MM.1S (cell line): ENCODE results near the gene SERPINF2.
A peak's percentile ranks its signal among the peaks of the same experiment; 100 is the strongest.

Source experiments
- DNase-seq: peaks from one replicate; pipeline ENCODE4 v3.0.0-alpha.2; 2015
- H2AFZ ChIP-seq: fragments of 300-600 bp; sonication (generic); 2 replicates; pipeline ENCODE4 v1.6.0; 2016; ENCODE audit warnings: antibody characterized with exemption, low read length
- H3F3A ChIP-seq: fragments of 300-600 bp; sonication (generic); 2 replicates; pipeline ENCODE4 v1.6.1; 2016; ENCODE audit warnings: mild to moderate bottlenecking, antibody characterized with exemption, low read length, moderate library complexity, mixed read lengths; ENCODE audit not compliant: insufficient read depth
- H3K27ac ChIP-seq: fragments of 300-600 bp; sonication (generic); 2 replicates; pipeline ENCODE4 v1.5.1; 2016; ENCODE audit warnings: mild to moderate bottlenecking, low read length
- H3K27me3 ChIP-seq: fragments of 300-600 bp; sonication (generic); replicated peaks from 2 replicates; pipeline ENCODE4 v1.6.0; 2016; ENCODE audit warnings: low read length; ENCODE audit not compliant: insufficient read depth
- H3K36me3 ChIP-seq: fragments of 300-600 bp; sonication (generic); replicated peaks from 2 replicates; pipeline ENCODE4 v1.6.1; 2016; ENCODE audit warnings: mild to moderate bottlenecking, low read length, mixed read lengths; ENCODE audit not compliant: insufficient read depth
- H3K4me1 ChIP-seq: fragments of 300-600 bp; sonication (generic); 2 replicates; pipeline ENCODE4 v1.6.1; 2016; ENCODE audit warnings: low read length, mixed read lengths
- H3K4me2 ChIP-seq: fragments of 300-600 bp; sonication (generic); 2 replicates; pipeline ENCODE4 v1.6.0; 2016; ENCODE audit warnings: low read depth, low read length
- H3K4me3 ChIP-seq: fragments of 300-600 bp; sonication (generic); 2 replicates; pipeline ENCODE4 v1.5.1; 2016; ENCODE audit warnings: low read length, mixed read lengths
- H3K79me2 ChIP-seq: fragments of 300-600 bp; sonication (generic); 2 replicates; pipeline ENCODE4 v1.6.1; 2016; ENCODE audit warnings: mixed run types, low read length, mixed read lengths
- H3K9ac ChIP-seq: fragments of 300-600 bp; sonication (generic); 2 replicates; pipeline ENCODE4 v1.6.1; 2016; ENCODE audit warnings: low read length, mixed read lengths
- H3K9me2 ChIP-seq: fragments of 300-600 bp; sonication (generic); replicated peaks from 2 replicates; pipeline ENCODE4 v1.6.1; 2016; ENCODE audit warnings: mild to moderate bottlenecking, low read length, mixed read lengths; ENCODE audit not compliant: insufficient read depth
- H3K9me3 ChIP-seq: fragments of 300-600 bp; sonication (generic); replicated peaks from 2 replicates; pipeline ENCODE4 v1.6.1; 2016; ENCODE audit warnings: mild to moderate bottlenecking, low read length, mixed read lengths; ENCODE audit not compliant: insufficient read depth
- H4K20me1 ChIP-seq: fragments of 300-600 bp; sonication (generic); 2 replicates; pipeline ENCODE4 v1.6.1; 2016; ENCODE audit warnings: mild to moderate bottlenecking, low read length, moderate library complexity, mixed read lengths; ENCODE audit not compliant: insufficient read depth
- CTCF ChIP-seq: fragments of 300-600 bp; sonication (generic); IDR thresholded peaks from 2 replicates; pipeline ENCODE4 v1.5.1; 2016; ENCODE audit warnings: antibody characterized with exemption, low read length, mixed read lengths
- EZH2 ChIP-seq: fragments of 300-600 bp; sonication (generic); optimal IDR thresholded peaks from 2 replicates; pipeline ENCODE3; 2017; ENCODE audit warnings: low read depth, mild to moderate bottlenecking, antibody characterized with exemption, low read length, mixed read lengths
- EZH2phosphoT487 ChIP-seq: fragments of 300-600 bp; sonication (generic); IDR thresholded peaks from 2 replicates; pipeline ENCODE4 v1.6.1; 2018; ENCODE audit warnings: antibody characterized with exemption, low read length

Gene SERPINF2

GRCh38 chr17:1783271-1783670, 40.6 kb downstream of the SERPINF2 start:
- Histone ChIP-seq H3K79me2 (no peaks in the 10 kb centered on the region), H3K4me1 (no peaks in the 10 kb centered on the region), H3K4me2 (no peak overlapping the region), H3K27me3 (no peaks in the 10 kb centered on the region), H3K9me3 (no peaks in the 10 kb centered on the region), H3K4me3 (no peak overlapping the region), H4K20me1 (no peaks in the 10 kb centered on the region), H3K27ac (no peak overlapping the region), H2AFZ (no peak overlapping the region), H3K36me3 (no peaks in the 10 kb centered on the region; the same call in 1 of the 2 replicates), H3K9me2 (no peaks in the 10 kb centered on the region), H3F3A (no peaks in the 10 kb centered on the region), H3K9ac (no peak overlapping the region)
- no peak for TF ChIP-seq EZH2
- no peak for TF ChIP-seq CTCF
- TF ChIP-seq EZH2phosphoT487 = no peak
- no peak for DNase-seq

- H3K4me3 ChIP-seq = no peak overlapping the region
- H3K9ac ChIP-seq = no peak overlapping the region
- H3K9me2 ChIP-seq = no peaks in the 10 kb centered on the region
- H2AFZ ChIP-seq = no peak overlapping the region
- no peaks in the 10 kb centered on the region for H3K4me1 ChIP-seq
- H3K27me3 ChIP-seq = no peaks in the 10 kb centered on the region
- no peaks in the 10 kb centered on the region; the same call in 1 of the 2 replicates for H3K36me3 ChIP-seq
- H3K4me2 ChIP-seq = no peak overlapping the region
- DNase-seq = peak; percentile 20
- H3K9me3 ChIP-seq = no peaks in the 10 kb centered on the region
- H3K27ac ChIP-seq = no peak overlapping the region
- TF ChIP-seq EZH2 (no peak), CTCF (peak; percentile 30)
- no peaks in the 10 kb centered on the region for H3K79me2 ChIP-seq
- H3F3A ChIP-seq = no peaks in the 10 kb centered on the region
- no peaks in the 10 kb centered on the region for H4K20me1 ChIP-seq
Measured at GRCh38 chr17:1783834-1784611, 41.4 kb downstream of the SERPINF2 start.

GRCh38 chr17:1785930-1786329, 43.3 kb downstream of the SERPINF2 start:
- no peaks in the 10 kb centered on the region; the same call in 1 of the 2 replicates for H3K36me3 ChIP-seq
- no peaks in the 10 kb centered on the region for H3K4me1 ChIP-seq

More at GRCh38 chr17:1785930-1786329, 43.3 kb downstream of the SERPINF2 start:
- Histone ChIP-seq H3K9me2 (no peaks in the 10 kb centered on the region), H3K9ac (no peak overlapping the region), H3K4me3 (no peak overlapping the region), H3F3A (no peaks in the 10 kb centered on the region), H3K79me2 (no peaks in the 10 kb centered on the region), H2AFZ (no peak overlapping the region), H3K27ac (no peak overlapping the region), H3K9me3 (no peaks in the 10 kb centered on the region), H3K27me3 (no peaks in the 10 kb centered on the region), H3K4me2 (no peak overlapping the region), H4K20me1 (no peaks in the 10 kb centered on the region)
- DNase-seq = no peak
- no peak for TF ChIP-seq CTCF
- no peak for TF ChIP-seq EZH2
- no peak for TF ChIP-seq EZH2phosphoT487
